AG04450 (cell line): ENCODE measurements around the gene E2F4. TPM values are rescaled to one million over a fixed set of nuclear protein-coding genes. Genes with fewer than 3 reads are reported as not detected.

Experiments used
- CTCF ChIA-PET: fragments of 300-600, 350-600 bp; formaldehyde crosslinking; extraction: SDS; loops from one replicate; lab custom pipeline; 2022; ENCODE audit warnings: antibody characterized with exemption, inconsistent platforms; lab: Charles Lee
- POLR2A ChIA-PET: fragments of 350-600 bp; formaldehyde crosslinking; extraction: SDS; loops from one replicate; lab custom pipeline; 2021; ENCODE audit warnings: antibody characterized with exemption, inconsistent platforms; lab: Yijun Ruan, JAX
- DNase-seq: peaks from one replicate; pipeline ENCODE4 v3.0.0-alpha.2; 2011; ENCODE audit warnings: low read depth, low spot score
- H3K27ac ChIP-seq: one replicate; pipeline ENCODE4 v1.5.1; 2012; ENCODE audit warnings: low read depth, low read length, control low read depth
- H3K27me3 ChIP-seq: one replicate; pipeline ENCODE4 v1.6.0; 2012; ENCODE audit warnings: low read length; ENCODE audit not compliant: control insufficient read depth, insufficient read depth
- H3K4me3 ChIP-seq: 2 replicates; pipeline ENCODE4 v1.5.1; 2011; ENCODE audit warnings: mild to moderate bottlenecking, low read depth, low read length, control low read depth
- H3K9me3 ChIP-seq: 2 replicates; pipeline ENCODE4 v1.5.1; 2012; ENCODE audit warnings: low read length; ENCODE audit not compliant: control insufficient read depth, insufficient read depth
- polyA plus RNA-seq: library from polyadenylated mRNA; depleted of rRNA; stranded (reverse); fragments of >200 nt; gene quantifications from 2 replicates; pipeline ENCODE4 v1.2.3, GENCODE V29; 2011
- TF ChIP-seq, protein P1 (sequence below): IDR thresholded peaks from 2 replicates; pipeline ENCODE4 v1.5.1; 2011; ENCODE audit warnings: low read depth, low read length, control low read depth, inconsistent platforms

The E2F4 gene
- polyA plus RNA-seq, 1 experiment, result 50.0 TPM

DNA sequence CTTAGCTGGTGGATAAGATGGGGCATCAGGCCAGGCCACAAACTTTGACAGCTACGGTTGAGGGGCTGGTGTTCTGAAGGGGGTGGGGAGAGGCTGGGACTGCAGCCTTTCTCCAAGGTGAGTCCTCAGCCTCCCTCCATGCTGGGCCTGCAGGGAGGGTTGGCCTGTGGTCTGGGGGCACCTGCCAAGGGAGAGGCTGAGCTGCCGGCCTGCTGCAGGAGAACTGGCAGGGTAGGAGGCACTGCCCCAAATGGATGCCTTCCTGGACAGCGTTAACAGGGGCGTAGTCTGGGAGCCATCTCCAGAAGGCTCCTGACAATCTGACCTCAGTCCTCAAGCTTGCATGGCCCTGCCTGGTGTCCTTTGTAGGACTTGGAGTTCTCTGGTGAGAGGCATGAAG lies 12.1 kb downstream of the E2F4 start:
- TF ChIP-seq, protein P1, sequence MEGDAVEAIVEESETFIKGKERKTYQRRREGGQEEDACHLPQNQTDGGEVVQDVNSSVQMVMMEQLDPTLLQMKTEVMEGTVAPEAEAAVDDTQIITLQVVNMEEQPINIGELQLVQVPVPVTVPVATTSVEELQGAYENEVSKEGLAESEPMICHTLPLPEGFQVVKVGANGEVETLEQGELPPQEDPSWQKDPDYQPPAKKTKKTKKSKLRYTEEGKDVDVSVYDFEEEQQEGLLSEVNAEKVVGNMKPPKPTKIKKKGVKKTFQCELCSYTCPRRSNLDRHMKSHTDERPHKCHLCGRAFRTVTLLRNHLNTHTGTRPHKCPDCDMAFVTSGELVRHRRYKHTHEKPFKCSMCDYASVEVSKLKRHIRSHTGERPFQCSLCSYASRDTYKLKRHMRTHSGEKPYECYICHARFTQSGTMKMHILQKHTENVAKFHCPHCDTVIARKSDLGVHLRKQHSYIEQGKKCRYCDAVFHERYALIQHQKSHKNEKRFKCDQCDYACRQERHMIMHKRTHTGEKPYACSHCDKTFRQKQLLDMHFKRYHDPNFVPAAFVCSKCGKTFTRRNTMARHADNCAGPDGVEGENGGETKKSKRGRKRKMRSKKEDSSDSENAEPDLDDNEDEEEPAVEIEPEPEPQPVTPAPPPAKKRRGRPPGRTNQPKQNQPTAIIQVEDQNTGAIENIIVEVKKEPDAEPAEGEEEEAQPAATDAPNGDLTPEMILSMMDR, result no peak
- no peak overlapping the region for H3K27ac ChIP-seq
- H3K27me3 ChIP-seq, result no peaks in the 10 kb centered on the region
- CTCF ChIA-PET, result no interaction called here
- H3K4me3 ChIP-seq, result no peak overlapping the region
- POLR2A ChIA-PET, result no interaction called here
- no peaks in the 10 kb centered on the region; the same call in 1 of the 2 replicates for H3K9me3 ChIP-seq
- no peak for DNase-seq

DNA sequence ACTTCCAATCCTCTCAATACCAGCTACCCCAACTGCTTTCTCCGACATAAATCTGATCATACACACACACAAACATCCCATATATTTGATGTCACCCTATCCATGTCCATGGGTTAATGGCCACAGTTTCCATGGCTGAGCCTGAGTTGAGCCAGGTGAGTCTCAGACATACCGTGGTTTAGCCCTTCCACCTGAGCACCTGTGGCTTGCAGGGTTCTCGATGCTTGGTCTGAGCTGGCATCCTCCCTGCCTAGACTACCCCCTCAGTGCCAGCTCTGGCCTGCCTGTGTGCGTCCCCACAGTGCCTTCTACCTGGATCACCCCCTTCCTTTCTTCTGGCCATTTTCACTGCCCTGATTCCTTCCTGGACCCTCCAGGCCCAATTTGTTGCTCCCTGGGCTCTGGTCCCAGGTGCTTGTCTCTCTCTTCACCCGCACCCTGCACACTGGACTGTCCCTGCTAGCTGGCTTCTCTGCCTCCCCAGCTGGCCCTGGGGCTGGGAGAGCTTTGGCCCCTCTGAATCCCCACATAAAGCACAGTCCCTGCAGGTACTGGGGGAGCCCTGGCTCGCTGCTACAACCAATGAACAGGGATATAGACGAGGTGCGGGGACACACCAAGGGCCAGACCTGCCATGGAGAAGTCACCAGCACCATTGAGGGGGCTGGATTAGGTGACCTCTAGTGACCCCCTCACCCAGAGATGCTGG lies 14.3 kb downstream of the E2F4 start:
- no peaks in the 10 kb centered on the region for H3K27me3 ChIP-seq
- H3K27ac ChIP-seq, result no peak overlapping the region
- POLR2A ChIA-PET, result interaction anchor here (0.5 to 0.8 kb wide), 3 partner anchors 9 to 186 kb away, joined by 3 to 4 read pairs (median 3); no protein-coding TSS in a partner anchor
- no peaks in the 10 kb centered on the region for H3K9me3 ChIP-seq
- no peak for DNase-seq
- CTCF ChIA-PET, result interaction anchor here (0.9 kb wide), 1 partner anchor 9 kb away, joined by 3 read pairs; no protein-coding TSS in a partner anchor
- H3K4me3 ChIP-seq, result no peak overlapping the region
- TF ChIP-seq, protein P1, result no peak

DNA sequence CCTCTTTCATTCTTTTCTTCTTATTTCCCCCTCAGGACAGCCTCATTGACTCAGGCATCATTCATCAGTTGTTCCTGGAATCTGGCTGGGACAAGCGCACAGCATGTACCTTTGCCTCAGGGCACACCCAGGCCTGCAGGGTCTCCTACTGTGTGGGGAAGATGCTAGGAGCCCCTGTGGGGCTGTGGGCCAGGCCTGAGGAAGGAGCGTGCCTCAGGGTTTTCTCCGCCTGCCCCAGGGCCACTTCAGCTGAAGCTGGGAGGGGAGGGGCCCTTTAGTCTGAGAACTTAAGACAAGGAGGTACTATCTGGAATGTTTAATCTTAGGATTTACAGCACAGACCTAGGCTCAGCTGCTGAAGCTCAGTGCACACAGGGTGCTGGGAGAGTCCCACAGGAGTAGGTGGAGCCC lies 14.9 kb downstream of the E2F4 start:
- ChIA-PET CTCF (interaction anchor here (0.9 kb wide), 1 partner anchor 9 kb away, joined by 3 read pairs; no protein-coding TSS in a partner anchor), POLR2A (interaction anchor here (0.5 kb wide), 1 partner anchor 186 kb away, joined by 4 read pairs; no protein-coding TSS in a partner anchor)
- H3K27me3 ChIP-seq, result no peaks in the 10 kb centered on the region
- no peak for DNase-seq
- TF ChIP-seq, protein P1, result no peak
- H3K4me3 ChIP-seq, result no peak overlapping the region
- H3K9me3 ChIP-seq, result no peaks in the 10 kb centered on the region
- no peak overlapping the region for H3K27ac ChIP-seq

DNA sequence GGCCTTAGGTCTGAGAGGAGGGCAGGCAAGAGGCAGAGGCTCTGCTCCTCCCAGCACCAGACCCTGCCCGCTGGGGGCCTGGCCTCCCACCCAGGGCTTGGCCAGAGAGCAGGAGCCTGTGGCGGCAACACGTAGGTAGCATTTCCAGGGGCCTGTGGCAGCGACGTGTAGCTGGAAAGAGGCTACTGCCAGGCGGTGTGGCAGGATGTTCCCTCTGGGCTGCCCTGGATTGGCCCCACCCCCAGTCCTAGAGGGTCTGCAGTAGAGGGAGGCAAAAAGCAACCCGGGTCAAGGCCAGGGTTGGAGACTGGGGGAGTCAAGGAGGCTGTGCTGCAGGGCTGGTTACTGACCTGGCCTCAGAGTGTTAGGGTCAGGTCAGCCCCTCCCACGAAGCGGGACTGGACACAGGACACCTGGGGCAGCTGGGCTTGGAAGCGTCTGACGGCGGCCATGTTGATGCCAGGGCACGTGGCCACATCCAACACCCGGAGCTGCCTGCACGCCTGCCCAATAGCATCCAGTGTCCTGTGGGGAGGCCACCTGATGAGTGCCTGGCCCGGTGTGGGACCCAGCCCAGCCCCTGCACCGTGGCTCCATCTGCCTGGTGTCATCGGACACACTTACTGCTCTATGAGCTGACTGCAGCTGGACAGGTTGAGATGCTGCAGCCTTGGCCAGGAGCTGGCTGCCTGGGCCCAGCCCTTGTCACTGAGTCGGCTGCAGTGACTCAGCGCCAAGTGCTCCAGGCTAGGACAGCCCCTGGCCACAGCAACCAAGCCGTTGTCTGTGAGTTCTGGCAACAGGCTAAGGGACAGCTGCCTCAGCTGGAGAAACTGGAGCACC lies 15.5 kb downstream of the E2F4 start:
- no peak overlapping the region for H3K27ac ChIP-seq
- no peak for DNase-seq
- ChIA-PET CTCF (interaction anchor here (0.8 to 1.5 kb wide), 3 partner anchors 9 to 106 kb away, joined by 3 to 4 read pairs (median 4); no protein-coding TSS in a partner anchor), POLR2A (interaction anchor here (1.1 to 1.8 kb wide), 2 partner anchors 17 to 37 kb away, joined by 3 to 4 read pairs; no protein-coding TSS in a partner anchor)
- H3K4me3 ChIP-seq, result no peak overlapping the region
- no peaks in the 10 kb centered on the region for H3K27me3 ChIP-seq
- TF ChIP-seq, protein P1, result no peak
- no peaks in the 10 kb centered on the region for H3K9me3 ChIP-seq
